Epidermal melanocyte (primary cell): ENCODE results near the gene CLDN7.

ENCODE experiments used
- DNase-seq: peaks from one replicate; pipeline ENCODE4 v3.0.0; 2011; ENCODE audit warnings: low spot score; ENCODE audit not compliant: insufficient read length

The CLDN7 gene, protein sequence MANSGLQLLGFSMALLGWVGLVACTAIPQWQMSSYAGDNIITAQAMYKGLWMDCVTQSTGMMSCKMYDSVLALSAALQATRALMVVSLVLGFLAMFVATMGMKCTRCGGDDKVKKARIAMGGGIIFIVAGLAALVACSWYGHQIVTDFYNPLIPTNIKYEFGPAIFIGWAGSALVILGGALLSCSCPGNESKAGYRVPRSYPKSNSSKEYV

DNA sequence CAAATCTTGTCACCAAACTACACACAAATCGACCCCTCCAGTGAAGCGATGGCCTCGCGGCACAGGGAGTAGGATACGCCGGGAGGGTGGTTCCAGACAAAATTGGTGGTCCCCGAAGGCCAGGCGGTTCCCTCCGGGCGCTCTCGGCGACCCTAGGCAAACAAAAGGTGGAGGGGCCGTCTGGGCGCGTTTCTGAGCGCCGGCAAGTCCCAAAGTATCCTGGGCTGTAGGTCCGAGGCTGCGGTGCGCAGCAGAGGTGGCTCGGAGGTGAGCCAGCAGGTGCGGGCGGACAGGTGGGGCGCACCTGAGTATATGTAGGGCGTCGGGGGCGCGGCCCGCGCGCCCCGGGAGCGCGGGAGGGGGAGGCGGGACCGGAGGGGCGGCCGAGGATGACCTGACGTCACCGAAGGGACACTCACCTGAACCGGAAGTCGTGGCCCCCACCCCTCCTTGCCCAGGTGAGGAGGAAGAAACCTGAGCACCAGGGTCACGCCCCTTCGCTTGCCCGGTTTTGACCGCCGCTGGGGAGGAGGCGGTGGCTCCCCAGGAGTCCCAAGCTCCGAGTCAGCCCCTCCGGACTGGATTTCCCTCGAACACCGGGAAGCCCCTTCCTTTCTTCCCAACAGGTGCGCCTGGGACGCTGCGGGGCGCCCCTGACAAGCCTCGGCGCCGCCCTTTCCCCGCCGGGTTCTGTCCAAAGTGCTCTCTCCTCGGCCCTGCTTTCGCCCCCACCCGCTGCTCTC is at the start of gene CLDN7:
Gene CLDN7, minus strand, starts transcription at position 287 of the 743 bp plus-strand sequence. CDS start 435 bp downstream, outside the sequence.
- no peak for DNase-seq

DNA sequence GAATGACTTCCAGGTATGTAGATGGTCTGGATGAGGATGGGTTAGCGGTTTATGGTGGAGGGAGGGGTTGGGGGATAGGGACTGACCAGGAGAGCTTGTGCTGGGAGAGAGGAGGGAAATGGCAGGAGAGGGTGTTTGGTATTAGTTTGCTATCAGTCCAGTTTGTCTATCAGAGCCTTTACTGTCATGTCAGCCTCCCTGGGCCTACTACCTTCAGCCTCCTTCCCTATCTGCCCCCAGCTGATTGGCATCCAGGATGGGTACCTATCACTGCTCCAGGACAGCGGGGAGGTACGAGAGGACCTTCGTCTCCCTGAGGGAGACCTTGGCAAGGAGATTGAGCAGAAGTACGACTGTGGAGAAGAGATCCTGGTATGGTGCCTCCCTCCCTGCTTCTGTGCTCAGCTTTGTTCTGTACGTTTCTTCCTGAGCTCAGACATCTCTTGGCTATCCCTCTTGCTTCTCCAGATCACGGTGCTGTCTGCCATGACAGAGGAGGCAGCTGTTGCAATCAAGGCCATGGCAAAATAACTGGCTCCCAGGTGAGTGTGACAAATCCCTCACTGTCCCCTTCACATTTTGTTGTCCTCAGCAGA is 48.9 kb upstream of the CLDN7 start:
- DNase-seq = no peak

DNA sequence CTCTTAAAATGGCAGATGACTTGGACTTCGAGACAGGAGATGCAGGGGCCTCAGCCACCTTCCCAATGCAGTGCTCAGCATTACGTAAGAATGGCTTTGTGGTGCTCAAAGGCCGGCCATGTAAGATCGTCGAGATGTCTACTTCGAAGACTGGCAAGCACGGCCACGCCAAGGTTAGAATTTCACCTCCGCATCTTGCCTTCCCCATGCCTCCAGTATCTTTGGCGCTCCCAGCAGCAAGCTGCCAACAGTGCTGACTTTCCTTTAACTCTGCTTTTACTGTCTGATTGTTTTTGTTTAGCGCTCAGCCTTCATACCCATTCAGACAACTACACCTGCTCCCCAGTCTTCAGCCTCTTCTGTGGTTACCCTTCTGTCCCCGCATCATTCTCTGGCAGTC is 47.4 kb upstream of the CLDN7 start:
- no peak for DNase-seq

DNA sequence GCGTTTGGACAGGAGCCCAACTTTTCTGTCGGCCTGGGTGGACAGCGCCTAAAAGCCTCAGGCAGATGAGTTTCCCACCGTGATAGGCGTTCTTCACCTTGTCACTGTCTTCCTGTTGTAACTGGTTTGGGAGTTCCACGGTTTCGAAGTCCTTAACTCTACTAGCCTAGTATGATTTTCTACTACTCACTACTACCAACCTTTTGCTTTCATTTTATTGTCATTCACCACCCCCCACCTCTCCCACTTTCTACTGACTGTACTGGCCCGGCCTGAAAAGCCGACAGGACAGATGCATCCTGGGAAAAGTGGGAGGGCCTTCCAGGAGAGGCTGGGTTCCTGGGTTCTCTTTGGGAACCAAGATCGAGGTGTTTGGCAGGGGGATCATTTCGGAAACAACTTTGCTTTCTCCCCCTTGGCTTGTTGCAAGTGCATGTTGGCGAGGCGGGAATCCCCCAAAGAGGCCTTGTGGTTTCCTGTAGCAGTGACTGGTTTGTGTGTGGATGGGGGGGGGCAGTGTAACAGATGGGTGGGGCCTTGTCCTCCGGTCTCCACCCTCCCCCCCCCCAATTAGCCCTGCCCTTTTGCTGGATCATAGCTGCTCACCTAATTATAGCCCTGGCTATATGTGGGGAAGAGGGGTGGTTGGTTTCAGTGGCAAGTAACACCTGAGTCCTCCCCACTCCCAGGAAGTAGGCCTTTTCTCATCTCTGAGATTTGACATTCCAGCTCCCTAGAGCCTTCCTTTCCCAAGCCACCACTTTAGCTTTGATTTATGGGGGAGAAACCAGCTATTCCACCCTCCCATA is 46.6 kb upstream of the CLDN7 start:
- peak; percentile 91 for DNase-seq

DNA sequence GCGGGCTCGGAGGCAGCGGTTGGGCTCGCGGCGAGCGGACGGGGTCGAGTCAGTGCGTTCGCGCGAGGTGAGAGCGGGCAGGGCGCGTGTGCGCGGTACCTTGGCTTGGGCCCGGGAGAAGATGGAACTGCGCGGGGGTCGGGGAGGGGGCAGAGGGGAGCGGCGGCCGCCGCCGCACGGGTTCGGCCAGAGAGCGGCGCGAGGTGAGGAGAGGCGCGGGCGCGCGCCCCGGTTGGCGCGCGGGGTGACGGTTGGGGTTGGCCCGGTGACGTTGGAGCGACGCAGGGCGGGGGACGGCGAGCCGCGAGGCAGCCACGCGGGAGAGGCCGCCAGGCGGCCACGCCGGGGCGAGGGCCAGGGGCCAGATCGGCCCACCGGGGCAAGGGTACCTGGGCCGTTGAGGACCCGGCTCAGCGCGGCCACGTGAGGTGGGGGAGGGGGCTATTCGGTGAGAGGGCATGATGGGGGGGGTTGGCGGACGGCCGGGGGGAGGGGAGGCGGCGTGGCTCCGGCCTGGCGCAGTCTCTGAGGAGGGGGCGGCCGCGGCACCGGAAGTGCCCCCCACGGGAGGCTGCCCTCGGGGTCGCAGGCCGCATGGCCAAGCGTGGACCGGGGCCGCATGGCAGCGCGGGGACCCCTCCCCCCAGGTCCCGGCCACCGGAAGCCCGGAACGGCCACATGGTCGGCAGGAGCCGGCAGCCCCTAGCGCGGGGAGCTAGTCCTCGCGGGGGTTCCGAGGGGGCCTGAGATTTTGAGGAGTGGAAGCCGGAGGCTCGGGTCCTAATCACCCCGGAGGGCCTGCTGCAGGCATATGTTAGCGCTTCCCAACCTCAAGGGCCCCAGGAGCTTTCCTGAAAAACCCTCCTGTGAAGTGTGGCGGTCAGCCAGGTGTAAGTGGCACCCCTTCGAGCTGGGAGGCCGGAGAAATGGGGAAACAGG is 45.7 kb upstream of the CLDN7 start:
- DNase-seq = no peak

DNA sequence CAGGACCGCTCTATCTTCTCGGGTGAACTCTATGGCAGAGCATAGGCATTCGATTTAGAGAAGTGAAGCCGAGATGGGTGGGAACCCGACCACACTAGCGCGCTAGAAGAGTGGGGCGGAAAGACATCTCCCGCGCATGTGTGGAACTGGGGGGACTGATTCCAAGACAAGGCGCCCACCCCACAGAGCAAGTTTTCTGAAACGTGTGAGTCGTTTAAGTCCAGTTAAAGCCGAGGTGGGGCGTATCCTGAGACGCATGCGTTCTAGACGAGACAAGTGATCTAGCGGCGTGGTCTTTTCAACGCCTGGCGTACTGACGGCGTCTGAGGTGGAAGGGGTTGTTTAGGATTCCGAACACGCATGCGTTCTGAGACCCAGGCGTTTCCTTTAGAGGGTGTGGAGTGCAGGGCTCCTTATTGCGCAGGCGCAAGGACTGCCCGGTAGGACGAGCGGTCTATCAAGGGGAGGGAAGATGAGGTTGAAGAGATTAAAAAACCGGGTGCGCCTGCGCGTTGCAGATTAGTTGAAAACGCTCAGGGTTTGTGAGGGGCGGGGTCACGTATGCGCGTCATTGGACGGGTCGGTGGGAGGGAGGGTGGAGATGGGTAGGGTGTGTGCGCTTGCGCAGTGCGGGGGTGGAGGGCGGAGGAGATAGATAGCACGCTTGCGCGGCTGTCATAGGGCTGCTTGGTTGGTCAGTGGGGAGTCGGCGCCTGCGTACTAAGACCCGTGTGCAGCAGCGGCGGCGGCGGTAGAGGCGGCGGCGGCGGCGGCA is 44.8 kb upstream of the CLDN7 start, which contains the start of gene EIF5A:
Gene EIF5A, plus strand, starts transcription at position 718 of the 775 bp plus-strand sequence. CDS start 2,008 bp downstream, outside the sequence.
- DNase-seq = peak; percentile 99

DNA sequence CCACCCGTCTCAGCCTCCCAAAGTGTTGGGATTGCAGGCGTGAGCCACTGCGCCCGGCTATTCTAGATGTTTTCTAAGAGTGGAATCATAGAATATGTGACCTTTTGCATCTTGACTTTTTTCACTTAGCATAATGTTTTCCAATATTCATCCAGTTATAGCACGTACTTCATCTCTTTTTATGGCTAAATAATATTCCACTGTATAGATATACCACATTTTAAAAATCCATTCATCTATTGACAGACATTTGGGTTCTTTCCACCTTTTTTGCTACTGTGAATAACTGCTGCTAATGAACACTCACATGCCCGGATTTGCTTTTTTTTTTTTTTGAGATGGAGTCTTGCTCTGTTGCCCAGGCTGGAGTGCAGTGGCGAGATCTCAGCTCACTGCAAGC is 41.9 kb upstream of the CLDN7 start:
- DNase-seq = no peak

DNA sequence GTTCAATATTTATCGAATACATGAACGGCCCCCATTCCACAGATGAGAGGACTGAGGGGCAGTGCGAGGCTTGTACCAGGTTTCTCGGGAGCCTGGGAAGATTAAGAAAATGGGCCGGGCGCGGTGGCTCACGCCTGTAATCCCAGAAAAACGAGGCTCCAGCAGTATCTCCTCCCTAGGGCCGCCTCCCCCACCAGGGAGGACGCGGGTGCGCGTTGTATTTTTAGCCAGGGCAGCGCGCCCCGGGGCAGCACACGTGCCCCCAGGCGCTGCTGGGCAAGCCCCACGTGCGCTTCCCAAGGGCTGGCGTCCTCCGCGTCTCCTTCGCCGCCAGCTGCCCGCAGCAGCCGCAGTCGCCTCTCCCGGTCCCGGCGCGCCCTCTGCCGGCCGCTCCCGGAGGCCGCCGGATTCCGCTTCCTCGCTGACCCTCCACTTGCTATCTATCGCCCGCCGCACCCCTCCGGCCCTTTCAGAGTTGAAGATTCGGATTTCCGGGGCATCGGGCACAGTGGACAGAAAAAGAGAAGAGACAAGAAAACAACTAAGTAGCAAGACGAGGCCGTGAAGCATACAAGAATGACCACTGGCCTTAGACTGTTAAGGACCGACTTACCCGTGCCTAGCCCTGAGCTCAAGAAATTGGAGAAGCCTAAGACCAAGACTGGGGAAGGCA is 34.0 kb upstream of the CLDN7 start:
- peak; percentile 87 for DNase-seq

DNA sequence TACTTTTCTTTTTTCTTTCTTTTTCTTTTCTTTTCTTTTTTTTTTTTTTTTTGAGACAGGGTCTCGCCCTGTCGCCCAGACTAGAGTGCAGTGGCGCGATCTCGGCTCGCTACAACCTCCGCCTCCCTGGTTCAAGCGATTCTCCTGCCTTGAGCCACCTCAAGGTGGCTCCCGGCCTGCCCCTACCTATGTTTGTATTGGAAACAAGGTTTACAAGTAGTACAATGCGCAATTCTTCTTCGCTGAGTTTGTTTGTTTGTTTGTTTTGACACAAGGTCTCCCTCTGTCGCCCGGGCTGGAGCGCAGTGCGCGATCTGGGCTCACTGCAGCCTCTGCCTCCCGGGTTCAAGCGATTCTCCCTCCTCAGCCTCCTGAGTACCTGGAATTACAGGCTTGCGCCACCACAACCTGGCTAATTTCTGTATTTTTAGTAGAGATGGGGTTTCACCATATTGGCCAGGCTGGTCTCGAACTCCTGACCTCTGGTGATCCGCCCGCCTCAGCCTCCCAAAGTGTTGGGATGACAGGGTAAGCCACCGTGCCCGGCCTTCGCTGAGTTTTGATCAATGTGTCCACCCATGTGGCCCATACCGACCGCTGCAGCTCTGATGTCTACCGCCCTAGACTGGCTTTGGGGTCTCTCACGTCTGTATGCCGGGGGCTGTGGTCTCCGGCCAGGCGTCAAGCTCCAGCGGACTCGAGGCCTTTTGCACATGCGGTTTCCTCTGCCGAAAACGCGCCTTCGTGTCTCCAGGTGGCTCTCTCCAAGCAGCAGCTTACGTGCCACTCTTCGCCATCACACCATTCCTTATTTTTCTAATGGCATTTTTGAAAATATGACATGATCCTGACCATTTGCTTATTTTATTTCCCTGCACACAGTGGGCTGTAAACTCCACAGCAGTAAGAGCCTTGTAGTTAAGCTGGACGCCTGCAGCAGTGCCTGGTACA is 33.2 kb upstream of the CLDN7 start:
- DNase-seq = peak; percentile 2

DNA sequence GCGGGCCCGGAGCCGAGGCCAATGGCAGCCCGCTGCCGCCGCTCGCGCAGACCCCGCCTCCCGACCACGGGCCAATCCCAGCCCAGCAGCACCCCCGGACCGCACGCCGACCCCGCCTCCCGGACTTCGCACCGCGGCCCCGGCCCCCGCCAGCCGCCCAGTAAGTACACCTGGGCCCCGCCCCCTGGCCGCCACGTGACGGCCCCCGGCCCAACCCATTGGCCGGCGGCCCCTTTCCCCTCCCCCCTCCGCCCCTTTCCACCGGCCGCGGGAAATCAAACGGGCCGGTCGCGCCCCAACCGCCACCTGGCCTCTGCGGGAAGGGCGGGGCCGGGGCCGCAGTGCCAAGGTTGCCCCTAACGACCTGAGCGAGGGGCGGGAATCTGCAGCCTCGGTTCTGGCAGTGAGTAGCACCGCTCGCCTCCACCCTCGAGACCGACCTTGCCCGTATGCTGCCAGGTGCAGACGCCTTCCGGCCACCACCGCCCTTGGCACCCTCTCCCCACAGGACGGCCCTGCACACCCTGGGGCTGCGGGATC is 32.4 kb upstream of the CLDN7 start, which contains the start of gene YBX2:
Gene YBX2, minus strand, starts transcription at position 26 of the 540 bp plus-strand sequence. CDS start 139 bp downstream, outside the sequence.
- peak; percentile 49 for DNase-seq

DNA sequence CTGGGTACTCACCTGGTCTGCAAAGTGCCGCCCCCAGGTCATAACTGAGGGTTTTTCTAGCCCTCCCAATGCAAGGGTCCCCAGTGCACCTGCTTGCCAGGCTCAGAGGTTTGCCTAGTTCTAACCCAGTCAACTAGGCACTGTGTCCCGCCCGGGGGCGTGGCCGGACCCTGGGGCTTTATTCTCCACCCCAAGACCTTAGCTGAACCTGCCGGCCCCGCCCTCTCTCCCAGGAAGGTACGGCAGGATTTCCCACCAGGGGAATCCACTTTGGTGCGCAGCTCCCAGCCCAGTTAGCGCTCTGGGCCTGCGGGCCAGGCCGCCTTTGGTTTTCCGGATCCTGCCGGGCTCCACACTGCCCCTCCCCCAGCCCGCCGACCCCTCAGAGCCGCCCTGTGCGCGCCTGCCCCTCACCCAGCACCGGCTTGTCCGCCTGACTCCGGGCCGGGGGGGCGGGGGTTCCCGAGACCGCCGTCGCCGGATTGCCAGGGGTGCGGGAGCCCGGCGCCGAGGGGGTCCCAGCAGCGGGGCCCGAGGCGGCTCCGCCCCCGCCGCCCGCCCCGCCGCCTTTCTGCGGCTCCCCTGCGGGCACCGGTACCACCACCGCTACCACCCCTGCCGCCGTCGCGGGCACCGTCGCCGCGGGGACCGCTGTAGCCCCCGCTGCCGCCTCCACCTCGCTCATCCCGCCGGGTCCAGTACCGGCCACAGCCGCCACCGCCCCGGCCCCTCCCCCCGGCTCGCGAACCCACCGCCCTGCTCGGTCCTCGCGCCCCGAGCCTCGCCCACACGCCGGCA is 31.7 kb upstream of the CLDN7 start:
- peak; percentile 14 for DNase-seq

DNA sequence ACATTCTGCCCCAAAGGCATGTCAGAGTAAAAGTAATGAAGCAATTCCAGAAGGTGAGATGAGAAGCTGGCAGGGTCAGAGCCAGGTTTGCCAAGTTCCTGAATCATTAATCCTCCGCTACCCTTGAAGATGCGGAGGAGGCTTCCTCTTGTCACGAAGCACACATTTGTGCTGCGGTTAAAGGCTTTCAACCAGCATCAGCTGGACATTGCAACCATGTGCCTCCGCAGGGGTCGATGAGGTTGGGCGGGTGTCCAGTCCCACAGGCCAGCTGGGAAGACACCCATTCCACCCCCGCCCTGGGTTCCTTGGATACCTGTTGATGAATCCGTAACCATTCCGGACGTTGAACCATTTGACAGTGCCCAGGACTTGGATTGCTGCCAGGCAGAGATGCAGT is 30.9 kb upstream of the CLDN7 start:
- DNase-seq = peak; percentile 17

DNA sequence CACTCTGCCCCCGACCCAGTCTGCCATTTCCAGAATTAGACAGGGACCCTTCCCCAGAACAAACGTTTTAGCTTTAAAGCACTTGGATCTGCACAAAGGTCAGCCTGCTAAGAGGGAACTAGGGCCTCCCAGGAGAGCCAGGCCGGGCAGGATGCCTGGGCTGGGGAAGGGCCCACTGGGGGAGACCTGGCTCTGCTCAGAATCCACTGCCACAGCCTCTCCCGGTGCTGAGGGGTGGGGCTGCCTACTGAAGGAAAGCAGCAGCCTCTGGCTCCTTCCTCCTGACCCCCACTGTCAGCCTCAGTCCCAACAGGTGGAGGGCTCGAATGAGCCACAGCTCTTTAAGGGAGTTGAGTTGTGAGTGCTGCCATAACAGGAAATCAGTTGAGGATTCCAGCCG is 30.5 kb upstream of the CLDN7 start:
- DNase-seq = peak; percentile 9

DNA sequence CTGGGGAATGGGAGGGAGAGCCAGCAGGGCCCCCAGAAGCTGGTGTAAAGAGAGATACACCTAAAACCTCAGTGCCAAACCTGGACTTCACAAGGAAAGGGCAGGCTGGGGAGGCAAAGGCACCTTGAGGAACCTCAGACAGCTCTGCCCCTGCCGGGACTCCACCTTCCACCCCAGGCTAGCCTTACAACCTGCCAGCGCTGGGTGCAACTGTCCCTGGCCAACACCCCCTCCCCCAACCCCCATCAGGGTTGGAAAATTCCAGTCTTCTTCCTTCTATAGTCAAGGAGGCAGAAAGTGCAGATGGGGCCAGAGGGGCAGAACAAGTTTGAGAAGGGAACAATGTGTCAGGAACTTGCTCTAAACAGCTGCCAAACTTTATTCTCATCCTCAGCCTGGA is 29.9 kb upstream of the CLDN7 start:
- peak; percentile 9 for DNase-seq

DNA sequence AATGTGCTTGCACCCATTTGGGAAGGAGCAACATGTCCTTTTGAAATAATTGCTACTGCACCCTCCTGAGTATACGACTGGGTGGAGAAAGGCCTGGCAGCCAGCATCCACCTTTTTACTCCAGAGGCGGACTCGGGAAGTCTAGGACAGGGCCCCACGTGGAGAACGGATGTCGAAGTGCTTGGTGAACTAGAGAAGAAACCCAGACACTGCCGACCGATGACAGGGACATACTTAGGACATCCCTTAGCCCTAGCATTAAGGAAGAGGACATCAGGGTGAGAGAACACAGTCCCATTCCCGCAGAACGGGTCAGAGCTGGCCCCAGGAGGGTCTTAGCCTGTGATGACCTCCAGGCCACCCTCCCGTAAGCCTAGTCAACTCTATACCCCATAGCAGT is 28.4 kb upstream of the CLDN7 start:
- DNase-seq = peak; percentile 12

DNA sequence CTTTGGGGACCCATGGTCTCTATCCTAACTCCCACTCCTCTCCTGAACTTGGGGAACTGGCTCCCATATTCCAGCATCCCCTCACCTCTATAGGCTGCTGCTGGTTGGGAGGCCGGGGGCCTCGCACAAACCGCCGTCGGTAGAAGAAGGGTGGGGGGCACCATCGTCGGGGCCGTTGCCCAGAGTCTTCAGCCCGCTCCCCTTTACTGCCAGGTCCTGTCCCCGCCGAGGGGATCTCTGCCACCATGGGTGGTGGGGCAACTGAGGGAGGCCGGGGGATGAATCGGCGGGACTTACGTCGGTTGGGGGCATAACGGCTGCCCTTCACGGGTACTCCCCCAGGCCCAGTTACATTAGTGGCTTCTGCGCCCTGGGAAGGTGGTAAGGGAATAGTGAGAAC is 27.9 kb upstream of the CLDN7 start:
- DNase-seq = no peak
